Measurements from ENCODE around the gene MTA1. TPM values are rescaled to one million over a fixed set of nuclear protein-coding genes. Genes with fewer than 3 reads are reported as not detected.

The MTA1 gene
- total RNA-seq, 4 donors from 2014 or later, result 62.9 to 218 (median 108) TPM

GRCh38 chr14:105485739-105486162 lies 66.1 kb downstream of the MTA1 start:
- DNase-seq, result no peak
- H3K27ac ChIP-seq, result peak overlapping the region; percentile 72 to 78
- H3K4me1 ChIP-seq, result peaks cover 0 to 50% of the 10 kb centered on the region in 2 donors
- no peak overlapping the region for H3K4me3 ChIP-seq
- no peaks in the 10 kb centered on the region for H3K36me3 ChIP-seq
- H3K27me3 ChIP-seq, result peaks cover 0 to 5% of the 10 kb centered on the region in 2 donors
- intact Hi-C loops (cut with DNase I; ENCODE audit: low total_unique reads), result no loop called here
- TF ChIP-seq, protein P1, sequence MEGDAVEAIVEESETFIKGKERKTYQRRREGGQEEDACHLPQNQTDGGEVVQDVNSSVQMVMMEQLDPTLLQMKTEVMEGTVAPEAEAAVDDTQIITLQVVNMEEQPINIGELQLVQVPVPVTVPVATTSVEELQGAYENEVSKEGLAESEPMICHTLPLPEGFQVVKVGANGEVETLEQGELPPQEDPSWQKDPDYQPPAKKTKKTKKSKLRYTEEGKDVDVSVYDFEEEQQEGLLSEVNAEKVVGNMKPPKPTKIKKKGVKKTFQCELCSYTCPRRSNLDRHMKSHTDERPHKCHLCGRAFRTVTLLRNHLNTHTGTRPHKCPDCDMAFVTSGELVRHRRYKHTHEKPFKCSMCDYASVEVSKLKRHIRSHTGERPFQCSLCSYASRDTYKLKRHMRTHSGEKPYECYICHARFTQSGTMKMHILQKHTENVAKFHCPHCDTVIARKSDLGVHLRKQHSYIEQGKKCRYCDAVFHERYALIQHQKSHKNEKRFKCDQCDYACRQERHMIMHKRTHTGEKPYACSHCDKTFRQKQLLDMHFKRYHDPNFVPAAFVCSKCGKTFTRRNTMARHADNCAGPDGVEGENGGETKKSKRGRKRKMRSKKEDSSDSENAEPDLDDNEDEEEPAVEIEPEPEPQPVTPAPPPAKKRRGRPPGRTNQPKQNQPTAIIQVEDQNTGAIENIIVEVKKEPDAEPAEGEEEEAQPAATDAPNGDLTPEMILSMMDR (IDR thresholded peaks at IDR 0.05), result peak in 1 of 4 experiments; percentile 13
- no peak for TF ChIP-seq POLR2A (IDR thresholded peaks at IDR 0.05)
- H3K9me3 ChIP-seq, result no peaks in the 10 kb centered on the region

DNA sequence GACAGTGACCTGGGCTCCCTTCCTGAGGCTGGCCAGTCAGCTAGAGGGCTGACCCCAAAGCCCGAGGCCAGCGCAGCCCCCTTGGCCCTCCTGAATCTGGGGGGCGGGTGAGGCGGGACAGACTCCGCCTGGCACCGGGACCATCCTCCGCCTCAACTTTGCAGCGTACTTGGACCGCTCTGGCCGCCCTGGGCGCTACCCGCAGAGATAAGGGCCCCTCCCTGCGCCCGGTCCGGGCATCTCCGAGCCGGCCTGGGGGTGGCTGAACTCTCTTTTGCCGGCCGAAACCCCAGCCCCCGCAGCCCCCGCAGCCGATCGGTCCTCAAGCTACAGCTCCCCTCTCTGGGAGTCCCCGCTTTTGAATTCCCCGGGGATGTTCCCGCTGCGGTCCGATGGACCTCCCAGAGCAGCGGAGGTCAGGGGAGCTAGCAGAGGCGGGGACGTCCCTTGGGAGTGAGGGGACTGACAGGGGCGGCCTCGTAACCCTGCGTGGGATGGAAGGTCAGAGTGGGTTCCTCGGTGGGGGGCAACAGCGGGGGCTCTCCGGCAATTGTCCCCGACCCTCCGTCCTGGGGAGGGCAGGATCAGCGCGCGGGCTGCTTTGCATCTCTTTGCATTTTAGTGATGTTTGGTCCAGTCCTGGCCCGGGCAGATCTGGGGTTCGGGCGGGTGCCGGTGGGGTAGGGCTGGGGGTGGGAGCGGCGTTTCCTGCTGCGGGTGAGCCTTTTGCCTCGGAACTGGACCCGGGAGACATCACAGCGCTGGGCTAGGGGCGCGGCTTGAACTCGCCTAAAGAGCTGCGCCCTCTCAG lies 66.7 kb downstream of the MTA1 start, which contains the start of gene CRIP1:
TSS of gene CRIP1 (plus strand) at position 724 of the 811 bp plus-strand sequence. CDS start 374 bp downstream, outside the sequence.
- peak within 1 kb of the TSS; percentile 24 to 32 for H3K4me3 ChIP-seq
- H3K9me3 ChIP-seq, result no peaks in the 10 kb centered on the region
- H3K27ac ChIP-seq, result peak within 1 kb of the TSS; percentile 72 to 78
- no peak for DNase-seq
- TF ChIP-seq, protein P1 (IDR thresholded peaks at IDR 0.05), result no peak
- no peak for TF ChIP-seq POLR2A (IDR thresholded peaks at IDR 0.05)
- intact Hi-C loops (cut with DNase I; ENCODE audit: low total_unique reads), result no loop called here
- no peaks in the 10 kb centered on the region for H3K36me3 ChIP-seq
- H3K4me1 ChIP-seq, result peaks cover 0 to 50% of the 10 kb centered on the region in 2 donors
- peaks cover 0 to 5% of the 10 kb centered on the region in 2 donors for H3K27me3 ChIP-seq

GRCh38 chr14:105486974-105487448 lies 67.4 kb downstream of the MTA1 start:
- peak overlapping the region; percentile 72 to 78 for H3K27ac ChIP-seq
- H3K4me3 ChIP-seq, result peak overlapping the region; percentile 24 to 32
- DNase-seq, result peak; percentile 60 to 73
- peak in 1 of 2 donors; percentile 29 for TF ChIP-seq POLR2A (IDR thresholded peaks at IDR 0.05)
- TF ChIP-seq, protein P1 (IDR thresholded peaks at IDR 0.05), result no peak
- H3K36me3 ChIP-seq, result no peaks in the 10 kb centered on the region
- intact Hi-C loops (cut with DNase I; ENCODE audit: low total_unique reads), result no loop called here
- H3K27me3 ChIP-seq, result peaks cover 0 to 5% of the 10 kb centered on the region in 2 donors
- H3K9me3 ChIP-seq, result no peaks in the 10 kb centered on the region
- peaks cover 0 to 50% of the 10 kb centered on the region in 2 donors for H3K4me1 ChIP-seq

GRCh38 chr14:105487449-105487985 lies 67.9 kb downstream of the MTA1 start:
- peak in 1 of 2 donors; percentile 47 for DNase-seq
- H3K9me3 ChIP-seq, result no peaks in the 10 kb centered on the region
- peak overlapping the region; percentile 72 to 78 for H3K27ac ChIP-seq
- peaks cover 0 to 48% of the 10 kb centered on the region in 2 donors for H3K4me1 ChIP-seq
- intact Hi-C loops (cut with DNase I; ENCODE audit: low total_unique reads), result no loop called here
- no peaks in the 10 kb centered on the region for H3K36me3 ChIP-seq
- TF ChIP-seq, protein P1 (IDR thresholded peaks at IDR 0.05), result no peak
- no peak for TF ChIP-seq POLR2A (IDR thresholded peaks at IDR 0.05)
- peaks cover 0 to 5% of the 10 kb centered on the region in 2 donors for H3K27me3 ChIP-seq
- H3K4me3 ChIP-seq, result peak overlapping the region; percentile 24 to 32

All from uterus (tissue), 4 donors.